SU-DHL-6 (cell line): ENCODE data around the gene PIGB.
A peak's percentile ranks its signal among the peaks of the same experiment; 100 is the strongest.
"Not testable (repeated sequence)": the region's sequence is repeated elsewhere in the genome, so short reads cannot be mapped to it uniquely, and the experiment has no call there.

Source experiments
- H2AFZ ChIP-seq: fragments of 200-600 bp; sonication (generic); 2 replicates; pipeline ENCODE4 v1.6.1; 2014; ENCODE audit warnings: low read depth, mild to moderate bottlenecking, moderate library complexity, mixed read lengths, antibody characterized with exemption, low read length; ENCODE audit not compliant: severe bottlenecking
- H3F3A ChIP-seq: fragments of 200-600 bp; shearing (Covaris generic); 2 replicates; pipeline ENCODE4 v1.6.0; 2016; ENCODE audit warnings: antibody characterized with exemption, mild to moderate bottlenecking; ENCODE audit not compliant: insufficient read depth
- H3K27ac ChIP-seq: fragments of 200-600 bp; sonication (generic); 2 replicates; pipeline ENCODE4 v1.5.1; 2016; ENCODE audit warnings: low read depth, mild to moderate bottlenecking, low read length, moderate library complexity, mixed read lengths
- H3K27me3 ChIP-seq: fragments of 200-600 bp; sonication (generic), shearing (Covaris generic); 2 replicates; pipeline ENCODE4 v1.6.0; 2014; ENCODE audit warnings: mild to moderate bottlenecking, low read length
- H3K36me3 ChIP-seq: fragments of 200-600 bp; sonication (generic); 2 replicates; pipeline ENCODE4 v1.6.1; 2014; ENCODE audit warnings: mild to moderate bottlenecking, low read length, mixed read lengths
- H3K4me2 ChIP-seq: fragments of 300-600, 200-600 bp; shearing (Covaris generic), sonication (generic); 2 replicates; pipeline ENCODE4 v1.6.0; 2014; ENCODE audit warnings: low read length, low read depth, mild to moderate bottlenecking; ENCODE audit not compliant: poor library complexity, severe bottlenecking
- H3K4me3 ChIP-seq: fragments of 200-600 bp; sonication (generic); 2 replicates; pipeline ENCODE4 v1.5.1; 2014; ENCODE audit warnings: antibody characterized with exemption, low read length, mild to moderate bottlenecking, mixed read lengths; ENCODE audit not compliant: insufficient read depth, poor library complexity, severe bottlenecking
- H3K79me2 ChIP-seq: fragments of 200-600 bp; sonication (generic); 2 replicates; pipeline ENCODE4 v1.6.1; 2014; ENCODE audit warnings: mild to moderate bottlenecking, low read length, moderate library complexity; ENCODE audit not compliant: insufficient read depth
- H3K9ac ChIP-seq: fragments of 200-600 bp; sonication (generic); 2 replicates; pipeline ENCODE4 v1.7.0; 2014; ENCODE audit warnings: mild to moderate bottlenecking, low read length
- H3K9me2 ChIP-seq: fragments of 200-600 bp; sonication (generic); replicated peaks from 2 replicates; pipeline ENCODE4 v1.6.1; 2014; ENCODE audit warnings: low read length; ENCODE audit not compliant: insufficient read depth
- H3K9me3 ChIP-seq: fragments of 200-600 bp; sonication (generic); 2 replicates; pipeline ENCODE4 v1.6.1; 2014; ENCODE audit warnings: low read length, mixed read lengths; ENCODE audit not compliant: insufficient read depth
- H4K20me1 ChIP-seq: fragments of 200-600 bp; sonication (generic); 2 replicates; pipeline ENCODE4 v1.6.1; 2014; ENCODE audit warnings: low read depth, mild to moderate bottlenecking, antibody characterized with exemption, low read length, moderate library complexity, mixed read lengths
- EZH2phosphoT487 ChIP-seq: fragments of 200-600 bp; sonication (generic), shearing (Covaris generic); conservative IDR thresholded peaks from 2 replicates; pipeline ENCODE4 v1.6.1; 2018; ENCODE audit warnings: mild to moderate bottlenecking, antibody characterized with exemption, low read length, moderate library complexity, mixed read lengths
- TF ChIP-seq, protein P1 (sequence below): fragments of 200-600 bp; sonication (generic); IDR thresholded peaks from one replicate; pipeline ENCODE4 v1.5.1; 2017; ENCODE audit warnings: antibody characterized with exemption, mild to moderate bottlenecking, low read length, moderate library complexity; ENCODE audit not compliant: insufficient read depth, poor library complexity, severe bottlenecking

The PIGB gene

DNA sequence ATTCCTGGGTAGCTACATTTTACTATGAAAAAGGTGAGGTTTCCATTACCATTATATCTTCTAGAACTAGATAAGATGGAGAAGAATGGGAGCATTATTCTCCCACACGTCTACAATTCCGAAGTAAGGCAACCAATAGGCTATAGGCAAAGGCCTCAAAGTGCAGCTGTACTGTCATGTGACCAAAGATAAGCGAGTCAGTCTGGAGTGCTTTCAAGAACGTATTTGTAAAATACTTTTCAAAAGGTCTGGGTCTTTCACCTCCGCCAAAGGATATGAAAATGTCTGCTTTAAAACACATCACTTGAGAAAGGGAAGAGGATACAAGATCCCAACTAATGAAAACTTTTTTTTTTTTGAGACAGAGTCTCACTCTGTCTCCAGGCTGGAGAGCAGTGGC lies 79.2 kb downstream of the PIGB start:
- no peaks in the 10 kb centered on the region for H3K36me3 ChIP-seq
- H3F3A ChIP-seq, result no peaks in the 10 kb centered on the region
- no peaks in the 10 kb centered on the region for H4K20me1 ChIP-seq
- H3K79me2 ChIP-seq, result no peaks in the 10 kb centered on the region
- no peak overlapping the region for H3K9ac ChIP-seq
- no peaks in the 10 kb centered on the region for H3K27me3 ChIP-seq
- H2AFZ ChIP-seq, result no peak overlapping the region
- H3K9me2 ChIP-seq, result no peaks in the 10 kb centered on the region
- H3K9me3 ChIP-seq, result no peaks in the 10 kb centered on the region
- no peak overlapping the region for H3K4me2 ChIP-seq
- TF ChIP-seq, protein P1, sequence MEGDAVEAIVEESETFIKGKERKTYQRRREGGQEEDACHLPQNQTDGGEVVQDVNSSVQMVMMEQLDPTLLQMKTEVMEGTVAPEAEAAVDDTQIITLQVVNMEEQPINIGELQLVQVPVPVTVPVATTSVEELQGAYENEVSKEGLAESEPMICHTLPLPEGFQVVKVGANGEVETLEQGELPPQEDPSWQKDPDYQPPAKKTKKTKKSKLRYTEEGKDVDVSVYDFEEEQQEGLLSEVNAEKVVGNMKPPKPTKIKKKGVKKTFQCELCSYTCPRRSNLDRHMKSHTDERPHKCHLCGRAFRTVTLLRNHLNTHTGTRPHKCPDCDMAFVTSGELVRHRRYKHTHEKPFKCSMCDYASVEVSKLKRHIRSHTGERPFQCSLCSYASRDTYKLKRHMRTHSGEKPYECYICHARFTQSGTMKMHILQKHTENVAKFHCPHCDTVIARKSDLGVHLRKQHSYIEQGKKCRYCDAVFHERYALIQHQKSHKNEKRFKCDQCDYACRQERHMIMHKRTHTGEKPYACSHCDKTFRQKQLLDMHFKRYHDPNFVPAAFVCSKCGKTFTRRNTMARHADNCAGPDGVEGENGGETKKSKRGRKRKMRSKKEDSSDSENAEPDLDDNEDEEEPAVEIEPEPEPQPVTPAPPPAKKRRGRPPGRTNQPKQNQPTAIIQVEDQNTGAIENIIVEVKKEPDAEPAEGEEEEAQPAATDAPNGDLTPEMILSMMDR, result no peak
- TF ChIP-seq EZH2phosphoT487, result no peak
- no peak overlapping the region for H3K4me3 ChIP-seq
- H3K27ac ChIP-seq, result no peak overlapping the region

DNA sequence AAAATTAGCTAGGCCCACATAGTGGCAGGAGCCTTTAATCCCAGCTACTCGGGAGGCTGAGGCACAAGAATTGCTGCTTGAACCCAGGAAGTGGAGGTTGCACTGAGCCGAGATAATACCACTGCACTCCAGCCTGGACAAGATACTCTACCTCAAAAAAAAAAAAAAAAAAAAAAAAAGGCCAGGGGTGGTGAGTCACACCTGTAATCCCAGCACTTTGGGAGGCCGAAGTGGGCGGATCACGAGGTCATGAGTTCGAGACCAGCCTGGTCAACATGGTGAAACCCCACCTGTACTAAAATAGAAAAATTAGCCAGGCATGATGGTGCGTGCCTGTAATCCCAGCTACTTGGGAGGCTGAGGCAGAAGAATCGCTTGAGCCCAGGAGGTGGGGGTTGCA lies 81.0 kb downstream of the PIGB start:
- not testable (repeated sequence) for H3K9me2 ChIP-seq, H3K79me2 ChIP-seq, H3K4me2 ChIP-seq, H3F3A ChIP-seq, H3K4me3 ChIP-seq, H3K36me3 ChIP-seq, H3K27ac ChIP-seq, H2AFZ ChIP-seq, H3K9ac ChIP-seq, H3K27me3 ChIP-seq, H3K9me3 ChIP-seq, H4K20me1 ChIP-seq

- no peak overlapping the region for H3K9ac ChIP-seq
- H3K27ac ChIP-seq, result no peak overlapping the region
- no peaks in the 10 kb centered on the region for H3K9me3 ChIP-seq
- H3K4me3 ChIP-seq, result no peak overlapping the region
- no peaks in the 10 kb centered on the region for H4K20me1 ChIP-seq
- TF ChIP-seq, protein P1, result no peak
- no peak overlapping the region for H3K4me2 ChIP-seq
- no peaks in the 10 kb centered on the region for H3K9me2 ChIP-seq
- no peaks in the 10 kb centered on the region for H3K36me3 ChIP-seq
- no peaks in the 10 kb centered on the region for H3K79me2 ChIP-seq
- H3F3A ChIP-seq, result no peaks in the 10 kb centered on the region
- H2AFZ ChIP-seq, result no peak overlapping the region
- H3K27me3 ChIP-seq, result no peaks in the 10 kb centered on the region
These were observed 82.8 kb downstream of the PIGB start for GRCh38 chr15:55401786-55402246.

DNA sequence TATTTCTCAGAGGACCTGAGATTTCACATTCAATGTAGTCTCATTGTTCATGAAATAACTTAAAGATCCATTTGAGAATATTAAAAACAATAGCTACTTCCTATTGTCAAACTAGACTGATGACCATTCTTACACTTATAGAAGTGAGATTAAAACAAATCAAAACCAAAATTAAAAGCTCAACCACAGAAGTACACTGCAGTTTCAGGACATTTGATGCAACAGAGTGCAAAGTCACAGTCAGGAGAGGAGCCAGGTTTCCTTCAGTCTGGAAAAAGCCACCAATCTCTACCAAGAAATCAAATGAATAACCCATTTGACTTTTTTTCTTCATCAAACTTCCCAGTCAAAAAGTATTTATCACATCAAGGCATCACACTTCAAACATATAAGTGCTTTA lies 83.7 kb downstream of the PIGB start:
- Histone ChIP-seq H3K4me2 (peak overlapping the region; percentile 39), H3K9me3 (no peaks in the 10 kb centered on the region), H3K27ac (no peak overlapping the region), H3K79me2 (no peaks in the 10 kb centered on the region), H2AFZ (no peak overlapping the region), H3F3A (no peaks in the 10 kb centered on the region), H4K20me1 (no peaks in the 10 kb centered on the region), H3K36me3 (no peaks in the 10 kb centered on the region), H3K9ac (no peak overlapping the region), H3K9me2 (no peaks in the 10 kb centered on the region), H3K27me3 (no peaks in the 10 kb centered on the region), H3K4me3 (no peak overlapping the region)
- TF ChIP-seq, protein P1, result no peak
- TF ChIP-seq EZH2phosphoT487, result no peak
